KOPT-K1 (cell line): Measurements from ENCODE around the gene RXFP3.

Source experiments
- H3K27ac ChIP-seq: fragments of 200-600 bp; sonication (generic); 2 replicates; pipeline ENCODE4 v1.5.1; 2016; ENCODE audit warnings: antibody characterized with exemption, mild to moderate bottlenecking, low read depth, low read length; ENCODE audit not compliant: poor library complexity, severe bottlenecking
- H3K36me3 ChIP-seq: fragments of 200-600 bp; sonication (generic); 2 replicates; pipeline ENCODE4 v1.5.1; 2017; ENCODE audit warnings: antibody characterized with exemption, mild to moderate bottlenecking, low read length, moderate library complexity; ENCODE audit not compliant: insufficient read depth
- H3K9me3 ChIP-seq: fragments of 200-600 bp; sonication (generic); 2 replicates; pipeline ENCODE4 v1.5.1; 2017; ENCODE audit warnings: antibody characterized with exemption, low read length, mild to moderate bottlenecking; ENCODE audit not compliant: insufficient read depth, poor library complexity, severe bottlenecking

RXFP3 gene

GRCh38 chr5:33984671-33985124, 48.5 kb downstream of the RXFP3 start, which contains the start of gene SLC45A2:
Gene SLC45A2, minus strand, starts transcription at chr5:33984693. Its CDS starts 110 bp downstream, at chr5:33984583.
- Histone ChIP-seq H3K36me3 (peaks cover 21% of the 10 kb centered on the region), H3K9me3 (peaks cover 7% of the 10 kb centered on the region), H3K27ac (no peak within 1 kb of the TSS)

- H3K36me3 ChIP-seq = peaks cover 21% of the 10 kb centered on the region
- no peak overlapping the region for H3K27ac ChIP-seq
- peaks cover 7% of the 10 kb centered on the region for H3K9me3 ChIP-seq
Observed at GRCh38 chr5:33985447-33985846, 49.3 kb downstream of the RXFP3 start.
